OCI-LY7 (cell line): ENCODE results near the gene CAV3. TPM values are rescaled to one million over a fixed set of nuclear protein-coding genes. Genes with fewer than 3 reads are reported as not detected.

Source experiments
- BruUV-seq: library from RNA; stranded (reverse); fragments of 400-500 nt; replicated peaks from 2 replicates; lab custom pipeline; 2021; lab: Mats Ljungman, UMichigan
- CTCF ChIA-PET: fragments of 300-600 bp; sonication (Branson Sonifier 250); formaldehyde crosslinking; loops from one replicate; lab custom pipeline; 2022; ENCODE audit warnings: antibody characterized with exemption; ENCODE audit not compliant: unreplicated experiment; lab: Charles Lee
- POLR2A ChIA-PET: fragments of 300-600 bp; sonication (Branson Sonifier 250); formaldehyde crosslinking; loops from one replicate; lab custom pipeline; 2022; ENCODE audit warnings: antibody characterized with exemption; lab: Charles Lee
- DNase-seq: peaks from one replicate; pipeline ENCODE4 v3.0.0-alpha.2; 2015; ENCODE audit warnings: low spot score
- H2AFZ ChIP-seq: fragments of 200-600 bp; sonication (generic), shearing (Covaris generic); 2 replicates; pipeline ENCODE4 v1.6.1; 2014; ENCODE audit warnings: mild to moderate bottlenecking, antibody characterized with exemption, low read length, moderate library complexity
- H3K27ac ChIP-seq: fragments of 200-600 bp; sonication (generic); 2 replicates; pipeline ENCODE4 v1.5.1; 2014; ENCODE audit warnings: mixed run types, low read depth, mild to moderate bottlenecking, moderate library complexity, low read length, inconsistent platforms; ENCODE audit not compliant: poor library complexity, severe bottlenecking
- H3K36me3 ChIP-seq: fragments of 200-600 bp; sonication (generic); 2 replicates; pipeline ENCODE4 v1.6.1; 2014; ENCODE audit warnings: mild to moderate bottlenecking, antibody characterized with exemption, low read length, moderate library complexity, mixed read lengths; ENCODE audit not compliant: insufficient read depth
- H3K4me1 ChIP-seq: fragments of 200-600 bp; sonication (generic); 2 replicates; pipeline ENCODE4 v1.5.1; 2014; ENCODE audit warnings: mild to moderate bottlenecking, low read length; ENCODE audit not compliant: insufficient read depth, poor library complexity, severe bottlenecking
- H3K4me2 ChIP-seq: fragments of 200-600 bp; sonication (generic); 2 replicates; pipeline ENCODE4 v1.6.1; 2014; ENCODE audit warnings: mild to moderate bottlenecking, low read length
- H3K4me3 ChIP-seq: fragments of 200-600 bp; sonication (generic); 2 replicates; pipeline ENCODE4 v1.5.1; 2014; ENCODE audit warnings: mild to moderate bottlenecking, low read depth, low read length; ENCODE audit not compliant: poor library complexity, severe bottlenecking
- H3K79me2 ChIP-seq: fragments of 200-600 bp; sonication (generic); 2 replicates; pipeline ENCODE4 v1.6.1; 2016; ENCODE audit warnings: low read depth, mild to moderate bottlenecking, low read length, moderate library complexity, mixed read lengths; ENCODE audit not compliant: insufficient read depth
- H3K9me2 ChIP-seq: fragments of 200-600 bp; sonication (generic); 2 replicates; pipeline ENCODE4 v1.6.1; 2016; ENCODE audit warnings: mild to moderate bottlenecking, low read length, mixed read lengths; ENCODE audit not compliant: insufficient read depth
- H3K9me3 ChIP-seq: fragments of 200-600 bp; sonication (generic); 2 replicates; pipeline ENCODE4 v1.6.1; 2014; ENCODE audit warnings: mild to moderate bottlenecking, mixed run types, low read length, mixed read lengths
- H4K20me1 ChIP-seq: fragments of 200-600 bp; sonication (generic); 2 replicates; pipeline ENCODE4 v1.6.1; 2014; ENCODE audit warnings: mild to moderate bottlenecking, antibody characterized with exemption, low read length, moderate library complexity, mixed read lengths; ENCODE audit not compliant: insufficient read depth
- EZH2phosphoT487 ChIP-seq: fragments of 200-600 bp; sonication (generic); IDR thresholded peaks from 2 replicates; pipeline ENCODE4 v1.6.1; 2018; ENCODE audit warnings: low read depth, borderline replicate concordance, mild to moderate bottlenecking, mixed run types, antibody characterized with exemption, low read length, moderate library complexity, mixed read lengths
- intact Hi-C: fragments of 100-400 bp; cut with micrococcal nuclease; formaldehyde crosslinking; loops from one replicate; pipeline ENCODE4 v1.10.0; 2022; ENCODE audit not compliant: unreplicated experiment
- total RNA-seq, 2 experiments: library from RNA; depleted of rRNA in 1 of 2; stranded (reverse); fragments of >200 nt in 1 of 2; shearing (Covaris generic) in 1 of 2; gene quantifications; 2 replicates each; pipeline ENCODE4 v1.2.3, GENCODE V29; 2014 to 2022
- TF ChIP-seq, protein P1 (sequence below): fragments of 200-600 bp; sonication (generic); conservative IDR thresholded peaks from 2 replicates; pipeline ENCODE4 v1.5.1; 2014; ENCODE audit warnings: mild to moderate bottlenecking, antibody characterized with exemption, low read length, moderate library complexity, mixed read lengths

CAV3 gene
- total RNA-seq, 2 experiments from 2014 or later, result not detected

DNA sequence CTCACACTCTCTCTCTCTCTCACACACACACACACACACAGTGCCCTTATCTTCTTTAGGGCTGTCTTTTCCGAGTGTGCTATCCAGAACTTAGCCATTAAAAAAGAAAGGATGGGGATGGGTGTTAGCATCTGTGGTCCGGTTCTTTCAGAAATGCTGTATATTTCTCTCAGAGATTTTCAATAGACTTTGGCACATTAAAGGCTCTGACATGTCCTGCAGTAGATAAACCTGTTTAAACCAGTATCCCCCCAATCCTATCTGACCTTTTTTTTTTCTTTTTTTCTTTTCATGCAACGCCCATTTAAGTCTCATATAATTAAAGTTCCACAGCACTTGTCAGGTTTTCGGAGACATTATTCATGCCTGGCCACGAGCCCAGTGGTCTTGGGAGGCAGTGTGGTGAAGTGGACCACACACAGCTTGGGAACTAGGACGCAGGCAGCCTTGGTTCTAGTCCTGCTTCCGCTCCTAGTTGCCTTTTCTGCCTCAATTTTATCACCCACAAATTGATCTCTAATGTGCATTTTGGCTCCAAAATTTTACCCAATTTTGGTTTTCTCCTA lies 13.3 kb downstream of the CAV3 start:
- no peaks in the 10 kb centered on the region for H3K9me2 ChIP-seq
- TF ChIP-seq, protein P1, sequence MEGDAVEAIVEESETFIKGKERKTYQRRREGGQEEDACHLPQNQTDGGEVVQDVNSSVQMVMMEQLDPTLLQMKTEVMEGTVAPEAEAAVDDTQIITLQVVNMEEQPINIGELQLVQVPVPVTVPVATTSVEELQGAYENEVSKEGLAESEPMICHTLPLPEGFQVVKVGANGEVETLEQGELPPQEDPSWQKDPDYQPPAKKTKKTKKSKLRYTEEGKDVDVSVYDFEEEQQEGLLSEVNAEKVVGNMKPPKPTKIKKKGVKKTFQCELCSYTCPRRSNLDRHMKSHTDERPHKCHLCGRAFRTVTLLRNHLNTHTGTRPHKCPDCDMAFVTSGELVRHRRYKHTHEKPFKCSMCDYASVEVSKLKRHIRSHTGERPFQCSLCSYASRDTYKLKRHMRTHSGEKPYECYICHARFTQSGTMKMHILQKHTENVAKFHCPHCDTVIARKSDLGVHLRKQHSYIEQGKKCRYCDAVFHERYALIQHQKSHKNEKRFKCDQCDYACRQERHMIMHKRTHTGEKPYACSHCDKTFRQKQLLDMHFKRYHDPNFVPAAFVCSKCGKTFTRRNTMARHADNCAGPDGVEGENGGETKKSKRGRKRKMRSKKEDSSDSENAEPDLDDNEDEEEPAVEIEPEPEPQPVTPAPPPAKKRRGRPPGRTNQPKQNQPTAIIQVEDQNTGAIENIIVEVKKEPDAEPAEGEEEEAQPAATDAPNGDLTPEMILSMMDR, result no peak
- no peak for TF ChIP-seq EZH2phosphoT487
- intact Hi-C loops, result no loop called here
- H3K4me2 ChIP-seq, result no peak overlapping the region
- no peaks in the 10 kb centered on the region for H3K36me3 ChIP-seq
- no peaks in the 10 kb centered on the region for H3K4me1 ChIP-seq
- H3K9me3 ChIP-seq, result no peaks in the 10 kb centered on the region
- BruUV-seq, result no TSS peak
- H3K4me3 ChIP-seq, result no peak overlapping the region
- no peak overlapping the region for H2AFZ ChIP-seq
- H4K20me1 ChIP-seq, result no peaks in the 10 kb centered on the region
- DNase-seq, result no peak
- H3K79me2 ChIP-seq, result no peaks in the 10 kb centered on the region
- no peak overlapping the region for H3K27ac ChIP-seq
- POLR2A ChIA-PET, result no interaction called here
- CTCF ChIA-PET, result no interaction called here

DNA sequence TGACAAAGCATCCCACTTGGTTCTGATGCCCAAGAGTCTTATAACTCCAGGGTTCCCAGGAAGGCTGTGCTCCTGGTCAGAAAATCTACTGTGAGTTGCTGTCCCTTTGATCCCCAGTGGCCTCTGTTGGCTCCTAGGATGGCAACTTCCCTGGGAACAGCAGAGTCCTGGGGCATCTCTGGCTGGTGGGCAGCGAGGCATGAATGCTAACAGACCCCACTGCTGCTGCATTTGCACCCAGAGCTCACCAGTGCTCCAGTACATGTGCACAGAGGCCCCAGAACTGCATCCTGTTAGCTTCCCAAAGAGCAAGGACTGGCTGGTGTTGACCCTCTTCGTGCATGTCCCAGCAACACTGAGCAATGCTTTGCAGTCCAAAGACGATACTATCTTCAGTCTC lies 15.7 kb downstream of the CAV3 start:
- no peak overlapping the region for H2AFZ ChIP-seq
- no peaks in the 10 kb centered on the region for H4K20me1 ChIP-seq
- no peak overlapping the region for H3K4me3 ChIP-seq
- intact Hi-C loops, result no loop called here
- H3K9me3 ChIP-seq, result no peaks in the 10 kb centered on the region
- BruUV-seq, result no TSS peak
- CTCF ChIA-PET, result no interaction called here
- TF ChIP-seq EZH2phosphoT487, result no peak
- TF ChIP-seq, protein P1, result no peak
- H3K79me2 ChIP-seq, result no peaks in the 10 kb centered on the region
- no peaks in the 10 kb centered on the region for H3K9me2 ChIP-seq
- no peak for DNase-seq
- no peaks in the 10 kb centered on the region for H3K4me1 ChIP-seq
- POLR2A ChIA-PET, result interaction anchor here (0.6 kb wide), 1 partner anchor 119 kb away, joined by 3 read pairs; no protein-coding TSS in a partner anchor
- no peaks in the 10 kb centered on the region for H3K36me3 ChIP-seq
- H3K4me2 ChIP-seq, result no peak overlapping the region
- H3K27ac ChIP-seq, result no peak overlapping the region

DNA sequence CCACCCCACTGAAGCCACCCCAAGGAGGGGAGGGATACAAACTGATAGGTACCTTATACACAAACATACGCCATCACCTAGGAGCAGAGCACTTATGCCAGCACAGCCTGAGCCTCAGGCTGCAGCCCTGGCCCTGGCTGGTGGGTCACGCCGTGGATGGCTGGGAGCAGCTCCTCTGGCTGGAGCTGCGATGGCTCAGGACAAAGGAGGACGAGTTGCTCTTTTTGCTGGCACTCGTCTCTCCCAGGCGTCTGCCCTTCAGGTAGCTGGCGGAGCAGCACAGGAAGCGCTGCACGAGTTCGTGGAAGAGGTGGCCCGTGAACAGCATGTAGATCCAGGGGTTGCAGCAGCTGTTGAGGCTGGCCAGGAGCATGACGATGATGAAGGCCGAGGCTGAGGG lies 19.2 kb downstream of the CAV3 start:
- intact Hi-C loops, result no loop called here
- H3K9me2 ChIP-seq, result no peaks in the 10 kb centered on the region
- H3K9me3 ChIP-seq, result no peaks in the 10 kb centered on the region
- no peaks in the 10 kb centered on the region for H3K4me1 ChIP-seq
- no peak for DNase-seq
- no TSS peak for BruUV-seq
- H3K27ac ChIP-seq, result no peak overlapping the region
- TF ChIP-seq EZH2phosphoT487, result no peak
- TF ChIP-seq, protein P1, result no peak
- ChIA-PET CTCF (no interaction called here), POLR2A (interaction anchor here (0.7 kb wide), 1 partner anchor 285 kb away, joined by 3 read pairs; no protein-coding TSS in a partner anchor)
- H3K79me2 ChIP-seq, result no peaks in the 10 kb centered on the region
- no peak overlapping the region for H3K4me2 ChIP-seq
- H4K20me1 ChIP-seq, result no peaks in the 10 kb centered on the region
- no peak overlapping the region for H3K4me3 ChIP-seq
- no peaks in the 10 kb centered on the region for H3K36me3 ChIP-seq
- no peak overlapping the region for H2AFZ ChIP-seq
